CD14-positive monocyte (primary cell): ENCODE data around the gene ECSIT. TPM values are rescaled to one million over a fixed set of nuclear protein-coding genes. Genes with fewer than 3 reads are reported as not detected.

Source experiments
- DNase-seq, 3 donors: peaks; one replicate each; pipeline ENCODE4 v3.0.0-alpha.2; 2011 to 2022
- H2AFZ ChIP-seq: 2 replicates; pipeline ENCODE4 v1.6.0; 2012; ENCODE audit warnings: mild to moderate bottlenecking, low read depth, low read length, inconsistent platforms; ENCODE audit not compliant: insufficient read depth, poor library complexity, severe bottlenecking
- H3K27ac ChIP-seq, 2 donors: 1 replicate in 1 of 2; 2 replicates in 1 of 2; pipeline ENCODE4 v1.5.1; 2012 to 2013; ENCODE audit warnings: low read length in 2 of 2, control low read depth in 1 of 2, inconsistent platforms in 1 of 2, low read depth in 1 of 2, mild to moderate bottlenecking in 1 of 2
- H3K27me3 ChIP-seq, 2 donors: one replicate each; pipeline versions ENCODE4 v1.6.0 to v1.6.1; 2011 to 2013; ENCODE audit warnings: low read length in 2 of 2; ENCODE audit not compliant: control insufficient read depth in 2 of 2, insufficient read depth in 2 of 2
- H3K36me3 ChIP-seq, 2 donors: replicated peaks in 1 of 2; 1 replicate in 1 of 2; 2 replicates in 1 of 2; pipeline versions ENCODE4 v1.5.1 to v1.6.1; 2012 to 2013; ENCODE audit warnings: low read length in 2 of 2, control low read depth in 1 of 2, inconsistent platforms in 1 of 2, mild to moderate bottlenecking in 1 of 2; ENCODE audit not compliant: insufficient read depth in 2 of 2, control insufficient read depth in 1 of 2
- H3K4me1 ChIP-seq, 2 donors: 1 replicate in 1 of 2; 2 replicates in 1 of 2; pipeline versions ENCODE4 v1.5.1 to v1.6.1; 2012 to 2013; ENCODE audit warnings: low read length in 2 of 2, control low read depth in 1 of 2, inconsistent platforms in 1 of 2, mild to moderate bottlenecking in 1 of 2, moderate library complexity in 1 of 2; ENCODE audit not compliant: insufficient read depth in 2 of 2, control insufficient read depth in 1 of 2
- H3K4me2 ChIP-seq: replicated peaks from 2 replicates; pipeline ENCODE3; 2012; ENCODE audit warnings: low read length, moderate library complexity, mild to moderate bottlenecking; ENCODE audit not compliant: poor library complexity, severe bottlenecking; ENCODE audit errors: extremely low read depth
- H3K4me3 ChIP-seq, 3 experiments: fragments of 200-600 bp in 1 of 3; sonication (generic) in 1 of 3; replicated peaks in 1 of 3; 1 replicate in 2 of 3; 2 replicates in 1 of 3; pipeline ENCODE4 v1.5.1; 2011 to 2013; ENCODE audit warnings: low read length in 3 of 3, mild to moderate bottlenecking in 3 of 3, control low read depth in 2 of 3, low read depth in 2 of 3, inconsistent platforms in 1 of 3, moderate library complexity in 1 of 3
- H3K79me2 ChIP-seq: 2 replicates; pipeline ENCODE4 v1.6.0; 2012; ENCODE audit warnings: mild to moderate bottlenecking, control low read depth, inconsistent platforms, low read length, moderate library complexity; ENCODE audit not compliant: insufficient read depth
- H3K9ac ChIP-seq: 2 replicates; pipeline ENCODE4 v1.6.0; 2017; ENCODE audit warnings: low read length, mild to moderate bottlenecking; ENCODE audit not compliant: insufficient read depth, poor library complexity, severe bottlenecking
- H3K9me3 ChIP-seq, 2 donors: replicated peaks in 1 of 2; 1 replicate in 1 of 2; 2 replicates in 1 of 2; pipeline versions ENCODE4 v1.5.1 to v1.6.1; 2012 to 2013; ENCODE audit warnings: low read length in 2 of 2, control low read depth in 1 of 2; ENCODE audit not compliant: control insufficient read depth in 1 of 2, insufficient read depth in 1 of 2
- H4K20me1 ChIP-seq: 2 replicates; pipeline ENCODE4 v1.6.0; 2012; ENCODE audit warnings: mild to moderate bottlenecking, low read length, control low read depth, moderate library complexity; ENCODE audit not compliant: insufficient read depth
- H3K27ac Mint-ChIP-seq, 7 donors: one replicate each; pipeline ENCODE4 v1.8.0; 2020; ENCODE audit warnings: mild to moderate bottlenecking in 7 of 7, mixed read lengths in 7 of 7, moderate library complexity in 6 of 7, inconsistent platforms in 2 of 7
- H3K27me3 Mint-ChIP-seq, 3 donors: one replicate each; pipeline ENCODE4 v1.8.0; 2021 to 2022; ENCODE audit warnings: low read depth in 3 of 3, mild to moderate bottlenecking in 3 of 3, mixed read lengths in 3 of 3, moderate library complexity in 3 of 3, inconsistent platforms in 1 of 3
- H3K36me3 Mint-ChIP-seq, 2 donors: one replicate each; pipeline ENCODE4 v1.8.0; 2020; ENCODE audit warnings: mixed read lengths in 2 of 2, inconsistent platforms in 1 of 2, mild to moderate bottlenecking in 1 of 2
- H3K4me1 Mint-ChIP-seq: one replicate; pipeline ENCODE4 v1.8.0; 2020; ENCODE audit warnings: mild to moderate bottlenecking, mixed read lengths
- H3K4me3 Mint-ChIP-seq, 2 donors: one replicate each; pipeline ENCODE4 v1.8.0; 2020; ENCODE audit warnings: mild to moderate bottlenecking in 2 of 2, mixed read lengths in 2 of 2, moderate library complexity in 1 of 2
- H3K9me3 Mint-ChIP-seq, 7 donors: one replicate each; pipeline ENCODE4 v1.8.0; 2020 to 2022; ENCODE audit warnings: mixed read lengths in 7 of 7, mild to moderate bottlenecking in 6 of 7, moderate library complexity in 6 of 7, inconsistent platforms in 2 of 7
- CTCF ChIP-seq: fragments of 200-600 bp; IDR thresholded peaks from one replicate; pipeline ENCODE4 v1.8.0; 2022; ENCODE audit warnings: antibody characterized with exemption, mild to moderate bottlenecking
- WGBS: methylation state at CpG from one replicate; pipeline ENCODE4 v1.1.5; 2013; ENCODE audit warnings: missing lambda C conversion rate; ENCODE audit not compliant: insufficient coverage; 5-methylcytosine and 5-hydroxymethylcytosine counted together
- intact Hi-C, 2 donors: fragments of 100-400 bp; cut with micrococcal nuclease; formaldehyde crosslinking; loops; one replicate each; pipeline versions ENCODE4 v1.15.0 to v1.15.1; 2023
- polyA plus RNA-seq, 3 donors: library from polyadenylated mRNA; depleted of rRNA in 1 of 3; unstranded in 2 of 3; stranded (reverse) in 1 of 3; fragments of 300-500 nt in 2 of 3; fragments of >200 nt in 1 of 3; fragmentation: Illumina TruSeq in 2 of 3; gene quantifications; 1 replicate in 2 of 3; 2 replicates in 1 of 3; pipeline ENCODE4 v1.2.3, GENCODE V29; 2012 to 2021

The ECSIT gene
- polyA plus RNA-seq, 3 donors: 26.4 to 31.6 (median 28.3) TPM

DNA sequence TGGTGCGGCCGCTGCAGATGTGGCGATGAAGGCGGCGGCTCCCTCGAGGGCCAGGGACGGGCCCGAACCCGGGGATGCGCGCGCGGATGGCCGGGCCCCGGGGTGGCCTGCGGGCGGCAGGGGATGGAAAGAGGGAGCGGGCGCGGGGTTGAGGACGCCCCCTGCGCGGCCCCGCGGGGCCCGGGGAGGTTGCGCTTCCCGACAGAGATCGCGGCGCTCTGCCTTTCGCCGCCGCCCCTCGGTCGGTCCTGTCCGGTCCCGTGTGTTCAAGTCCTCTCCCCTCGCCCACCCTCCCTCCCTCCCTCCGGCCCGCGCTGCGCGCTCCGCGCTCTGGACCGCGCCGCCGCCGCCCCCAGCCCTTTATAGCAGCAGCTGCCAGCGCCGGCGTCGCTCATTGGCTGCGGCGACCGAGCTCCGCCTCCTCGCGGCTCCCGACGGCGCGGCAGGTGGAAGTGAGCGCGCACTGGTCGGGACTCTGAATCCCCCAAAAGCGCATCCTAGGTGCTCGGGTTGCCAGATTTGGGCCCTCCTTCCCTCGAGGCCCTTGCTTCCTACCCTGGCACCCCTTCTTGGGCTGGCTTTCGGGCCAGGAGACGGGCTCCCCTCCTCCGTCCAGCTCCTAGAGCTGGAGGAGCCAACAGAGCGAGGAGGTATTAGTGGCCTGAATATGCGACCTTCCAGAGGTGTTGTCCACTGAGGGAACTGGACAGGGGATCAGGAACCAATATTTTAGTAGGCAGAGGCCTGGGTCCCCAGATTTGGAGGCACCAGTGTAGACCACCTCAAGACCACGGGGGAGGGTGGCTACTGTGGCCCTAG, 48.0 kb downstream of the ECSIT start, which contains the start of gene ELAVL3:
TSS of gene ELAVL3 (minus strand) at position 332 of the 819 bp plus-strand sequence. CDS start 438 bp downstream, outside the sequence.
- H3K9ac ChIP-seq: no peak within 1 kb of the TSS
- peaks cover 23 to 53% of the 10 kb centered on the region in 2 donors for H3K27me3 ChIP-seq
- intact Hi-C loops: loop anchor here in 1 of 2 donors (5.0 kb wide), 1 partner anchor 189 kb away; no protein-coding TSS in a partner anchor
- H3K27ac Mint-ChIP-seq: peak within 1 kb of the TSS in 3 of 7 donors; percentile 20 to 42 (median 23)
- peak within 1 kb of the TSS in 1 of 3 experiments; percentile 38 for H3K4me3 ChIP-seq
- peaks cover 7 to 21% of the 10 kb centered on the region in 2 donors for H3K9me3 ChIP-seq
- H3K36me3 ChIP-seq: no peaks in the 10 kb centered on the region
- peaks cover 24% of the 10 kb centered on the region for H3K4me1 Mint-ChIP-seq
- H3K36me3 Mint-ChIP-seq: peaks cover 8 to 11% of the 10 kb centered on the region in 2 donors
- no peak for TF ChIP-seq CTCF
- H2AFZ ChIP-seq: no peak within 1 kb of the TSS
- peaks cover 35 to 49% of the 10 kb centered on the region in 2 donors for H3K4me1 ChIP-seq
- H3K4me2 ChIP-seq: peak within 1 kb of the TSS; percentile 46
- no peaks in the 10 kb centered on the region for H3K79me2 ChIP-seq
- no peaks in the 10 kb centered on the region for H4K20me1 ChIP-seq
- no peak for DNase-seq
- WGBS: 16% methylated on average over 70 of the region's 77 CpGs
- peaks cover 5 to 22% (median 11%) of the 10 kb centered on the region in 7 donors for H3K9me3 Mint-ChIP-seq
- H3K27me3 Mint-ChIP-seq: peaks cover 44 to 64% (median 52%) of the 10 kb centered on the region in 3 donors
- peak within 1 kb of the TSS; percentile 24 to 84 for H3K4me3 Mint-ChIP-seq
- H3K27ac ChIP-seq: no peak within 1 kb of the TSS

DNA sequence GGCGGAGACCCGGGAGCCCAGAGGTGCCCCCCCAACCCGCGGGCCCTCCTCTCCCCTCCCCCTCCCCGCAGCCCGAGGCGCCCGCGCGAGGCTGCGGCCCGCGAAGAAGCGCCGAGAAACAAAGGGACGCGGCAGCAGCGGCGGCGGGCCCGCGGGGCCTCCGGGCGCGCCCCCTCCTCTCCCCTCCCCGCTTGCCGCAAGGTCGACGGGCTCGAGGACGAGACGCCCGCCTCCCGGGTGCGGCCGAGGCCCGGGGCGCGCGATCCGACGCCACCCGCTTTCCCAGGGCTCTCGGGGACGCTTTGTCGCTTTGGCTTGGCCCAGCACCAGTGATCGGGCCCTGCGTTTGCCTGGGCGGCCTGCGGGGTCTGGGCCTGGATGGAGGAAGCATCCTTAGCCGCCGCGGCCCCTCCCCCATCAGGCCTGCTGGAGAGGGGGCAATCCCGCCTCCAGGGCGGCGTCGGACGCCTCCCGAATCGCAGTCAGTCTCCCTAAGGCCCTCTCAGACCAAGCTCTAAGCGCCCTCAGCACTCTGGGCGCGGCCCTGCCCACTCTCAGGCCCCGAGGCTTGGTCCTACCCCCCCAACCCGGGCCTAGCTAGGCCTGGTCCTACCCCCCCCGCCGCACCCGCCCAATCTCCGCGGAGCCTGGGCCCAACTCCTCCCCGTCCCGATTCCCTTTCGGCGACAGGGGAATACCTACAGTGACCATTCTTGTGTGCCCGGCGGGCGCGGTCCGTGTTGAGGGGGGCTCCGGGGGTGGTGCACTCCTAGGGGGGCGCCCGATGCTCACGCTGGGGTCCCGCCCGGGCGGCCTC, 48.8 kb downstream of the ECSIT start:
- no peak overlapping the region for H3K27ac Mint-ChIP-seq

More for the DNA sequence above, 48.8 kb downstream of the ECSIT start:
- H3K4me2 ChIP-seq: peak overlapping the region; percentile 41
- H2AFZ ChIP-seq: no peak overlapping the region
- H3K9me3 ChIP-seq: peaks cover 7 to 21% of the 10 kb centered on the region in 2 donors
- intact Hi-C loops: loop anchor here in 1 of 2 donors (5.0 kb wide), 1 partner anchor 188 kb away; no protein-coding TSS in a partner anchor
- H3K27me3 ChIP-seq: peaks cover 23 to 53% of the 10 kb centered on the region in 2 donors
- TF ChIP-seq CTCF: no peak
- no peaks in the 10 kb centered on the region for H3K79me2 ChIP-seq
- H3K36me3 ChIP-seq: no peaks in the 10 kb centered on the region
- Mint-ChIP-seq H3K4me3 (no peak overlapping the region), H3K9me3 (peaks cover 5 to 22% (median 11%) of the 10 kb centered on the region in 7 donors), H3K4me1 (peaks cover 24% of the 10 kb centered on the region), H3K27me3 (peaks cover 48 to 70% (median 57%) of the 10 kb centered on the region in 3 donors), H3K36me3 (peaks cover 8 to 11% of the 10 kb centered on the region in 2 donors)
- H3K4me1 ChIP-seq: peaks cover 35 to 49% of the 10 kb centered on the region in 2 donors
- DNase-seq: no peak
- WGBS: 8% methylated on average over 74 of the region's 86 CpGs
- H3K27ac ChIP-seq: no peak overlapping the region
- peak overlapping the region in 1 of 3 experiments; percentile 30 for H3K4me3 ChIP-seq
- no peaks in the 10 kb centered on the region for H4K20me1 ChIP-seq
- no peak overlapping the region for H3K9ac ChIP-seq
